B cell (primary cell): ENCODE data around the gene LRRC39. TPM values are rescaled to one million over a fixed set of nuclear protein-coding genes. Genes with fewer than 3 reads are reported as not detected.
"Not testable (repeated sequence)": the region's sequence is repeated elsewhere in the genome, so short reads cannot be mapped to it uniquely, and the experiment has no call there.

ENCODE experiments used
- ATAC-seq: fragments of 200-7000 bp; cut with Tn5 transposase; one replicate; pipeline ENCODE4 v1.10.0; 2021; ENCODE audit warnings: low read depth, mild to moderate bottlenecking, moderate number of reproducible peaks, moderate library complexity
- CTCF ChIA-PET: fragments of 350-600 bp; sonication (Branson Sonifier 250); formaldehyde crosslinking; loops from one replicate; lab custom pipeline; 2021; ENCODE audit warnings: antibody characterized with exemption, inconsistent platforms; lab: Charles Lee
- POLR2A ChIA-PET: fragments of 350-600 bp; sonication (Branson Sonifier 250); formaldehyde crosslinking; loops from one replicate; lab custom pipeline; 2021; ENCODE audit warnings: antibody characterized with exemption; lab: Charles Lee
- DNase-seq: peaks from one replicate; pipeline ENCODE4 v3.0.0; 2013
- H2AFZ ChIP-seq: 2 replicates; pipeline ENCODE4 v1.6.1; 2012; ENCODE audit warnings: mild to moderate bottlenecking, low read depth, low read length; ENCODE audit not compliant: insufficient read depth, poor library complexity, severe bottlenecking
- H3K27ac ChIP-seq, 2 donors: 1 replicate in 1 of 2; 2 replicates in 1 of 2; pipeline ENCODE4 v1.5.1; 2012 to 2013; ENCODE audit warnings: low read length in 2 of 2, mild to moderate bottlenecking in 2 of 2, moderate library complexity in 1 of 2
- H3K27me3 ChIP-seq, 4 experiments: fragments of 200-600 bp in 1 of 4; sonication (generic) in 1 of 4; replicated peaks in 1 of 4; 1 replicate in 2 of 4; 2 replicates in 2 of 4; pipeline versions ENCODE4 v1.6.1 to v1.7.0; 2013 to 2016; ENCODE audit warnings: low read length in 3 of 4, mild to moderate bottlenecking in 2 of 4, mixed read lengths in 1 of 4, moderate library complexity in 1 of 4; ENCODE audit not compliant: insufficient read depth in 4 of 4, control insufficient read depth in 3 of 4; ENCODE audit errors: control extremely low read depth in 1 of 4
- H3K36me3 ChIP-seq, 2 experiments: replicated peaks in 1 of 2; 1 replicate in 1 of 2; 2 replicates in 1 of 2; pipeline versions ENCODE4 v1.6.1 to v1.7.1; 2013; ENCODE audit warnings: low read length in 1 of 2; ENCODE audit not compliant: insufficient read depth in 2 of 2, control insufficient read depth in 1 of 2; ENCODE audit errors: control extremely low read depth in 1 of 2, extremely low read depth in 1 of 2
- H3K4me1 ChIP-seq, 2 donors: fragments of 200-600 bp in 1 of 2; sonication (generic) in 1 of 2; 1 replicate in 1 of 2; 2 replicates in 1 of 2; pipeline versions ENCODE4 v1.5.1 to v1.6.1; 2013 to 2017; ENCODE audit warnings: low read length in 2 of 2; ENCODE audit not compliant: control insufficient read depth in 2 of 2, insufficient read depth in 2 of 2
- H3K4me2 ChIP-seq: replicated peaks from 2 replicates; pipeline ENCODE3; 2012; ENCODE audit warnings: mild to moderate bottlenecking, low read depth, low read length; ENCODE audit not compliant: poor library complexity, severe bottlenecking
- H3K4me3 ChIP-seq, 5 experiments: fragments of 200-600 bp in 1 of 5; sonication (generic) in 1 of 5; 1 replicate in 3 of 5; 2 replicates in 2 of 5; pipeline versions ENCODE4 v1.5.1 to v1.7.0; 2011 to 2016; ENCODE audit warnings: low read length in 4 of 5, mild to moderate bottlenecking in 4 of 5, low read depth in 2 of 5, control low read depth in 1 of 5, moderate library complexity in 1 of 5; ENCODE audit not compliant: insufficient read depth in 1 of 5; ENCODE audit errors: control extremely low read depth in 1 of 5, extremely low read depth in 1 of 5
- H3K79me2 ChIP-seq: fragments of 200-600 bp; sonication (generic); one replicate; pipeline ENCODE4 v1.6.0; 2016; ENCODE audit warnings: low read length; ENCODE audit not compliant: control insufficient read depth, insufficient read depth
- H3K9ac ChIP-seq: fragments of 200-600 bp; sonication (generic); 2 replicates; pipeline ENCODE4 v1.6.1; 2017; ENCODE audit warnings: mild to moderate bottlenecking, low read length, moderate library complexity
- H3K9me3 ChIP-seq, 3 donors: one replicate each; pipeline versions ENCODE4 v1.6.1 to v1.7.1; 2013; ENCODE audit warnings: low read length in 2 of 3; ENCODE audit not compliant: control insufficient read depth in 2 of 3, insufficient read depth in 1 of 3; ENCODE audit errors: control extremely low read depth in 1 of 3
- H4K20me1 ChIP-seq: 2 replicates; pipeline ENCODE4 v1.6.0; 2012; ENCODE audit warnings: mild to moderate bottlenecking, low read length; ENCODE audit not compliant: insufficient read depth, control insufficient read depth, poor library complexity, severe bottlenecking
- H3K27ac Mint-ChIP-seq: one replicate; pipeline ENCODE4 v1.8.0; 2021; ENCODE audit warnings: mixed read lengths
- H3K27me3 Mint-ChIP-seq: one replicate; pipeline ENCODE4 v1.8.0; 2021; ENCODE audit warnings: mixed read lengths
- H3K4me1 Mint-ChIP-seq: one replicate; pipeline ENCODE4 v1.8.0; 2021; ENCODE audit warnings: mixed read lengths
- H3K4me3 Mint-ChIP-seq: one replicate; pipeline ENCODE4 v1.8.0; 2021; ENCODE audit warnings: mixed read lengths
- H3K9me3 Mint-ChIP-seq: one replicate; pipeline ENCODE4 v1.8.0; 2022; ENCODE audit warnings: mixed read lengths; ENCODE audit not compliant: insufficient read depth
- EZH2 ChIP-seq: IDR thresholded peaks from 2 replicates; pipeline ENCODE4 v1.6.1; 2012; ENCODE audit warnings: borderline replicate concordance, low read depth, mild to moderate bottlenecking, moderate library complexity, low read length; ENCODE audit not compliant: insufficient read depth, poor library complexity, severe bottlenecking
- WGBS: methylation state at CpG from one replicate; pipeline ENCODE4 v1.1.5; 2013; ENCODE audit warnings: missing lambda C conversion rate; ENCODE audit not compliant: insufficient coverage; 5-methylcytosine and 5-hydroxymethylcytosine counted together
- intact Hi-C: fragments of 100-400 bp; cut with micrococcal nuclease; formaldehyde crosslinking; loops from one replicate; pipeline ENCODE4 v1.10.0; 2022
- polyA plus RNA-seq: library from polyadenylated mRNA; depleted of rRNA; stranded (reverse); fragments of >200 nt; gene quantifications from 2 replicates; pipeline ENCODE4 v1.2.3, GENCODE V29; 2012
- total RNA-seq, 2 donors: library from RNA; stranded (reverse); fragments of 120-200 nt in 1 of 2; gene quantifications; 1 replicate in 1 of 2; 2 replicates in 1 of 2; pipeline versions ENCODE4 v1.2.3 to v1.2.4, GENCODE V29; 2013 to 2022
- TF ChIP-seq, protein P1 (sequence below): fragments of 200-600 bp; IDR thresholded peaks from one replicate; pipeline ENCODE4 v1.8.0; 2022; ENCODE audit warnings: antibody characterized with exemption, mild to moderate bottlenecking

LRRC39 gene
- total and polyA plus RNA-seq, 2 donors (not counting 1 experiment from before 2014, with no cell fraction given): 0.91 to 1.5 TPM

DNA sequence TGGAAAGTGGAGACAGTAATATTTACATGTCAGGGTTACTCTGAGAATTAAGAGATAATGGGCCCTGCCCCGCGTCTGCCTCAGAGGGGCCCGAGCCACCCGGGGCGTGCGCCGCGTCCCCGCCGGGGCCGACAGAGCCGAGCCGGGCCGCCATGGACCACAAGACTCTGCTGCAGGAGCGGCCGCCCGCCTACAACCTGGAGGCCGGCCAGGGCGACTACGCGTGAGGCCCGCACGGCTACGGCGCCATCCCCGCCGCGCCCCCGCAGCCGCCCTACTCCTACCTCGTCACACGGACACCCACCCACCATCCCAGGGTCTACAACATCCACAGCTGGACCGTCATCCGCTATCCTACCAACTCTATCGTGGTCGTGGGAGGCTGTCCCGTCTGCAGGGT, 35.1 kb upstream of the LRRC39 start:
- ChIA-PET CTCF (no interaction called here), POLR2A (no interaction called here)
- WGBS: 99% methylated on average over 37 of the region's 37 CpGs
- Mint-ChIP-seq H3K4me1 (no peaks in the 10 kb centered on the region), H3K9me3 (no peaks in the 10 kb centered on the region), H3K4me3 (no peak overlapping the region), H3K27ac (no peak overlapping the region), H3K27me3 (no peaks in the 10 kb centered on the region)
- no peak for DNase-seq
- peaks cover 0 to 46% of the 10 kb centered on the region in 2 experiments for H3K36me3 ChIP-seq
- H3K27me3 ChIP-seq: no peaks in the 10 kb centered on the region
- intact Hi-C loops: no loop called here
- H3K79me2 ChIP-seq: no peaks in the 10 kb centered on the region
- no peak overlapping the region for H3K4me2 ChIP-seq
- H3K9me3 ChIP-seq: no peaks in the 10 kb centered on the region
- no peak overlapping the region for H3K27ac ChIP-seq
- no peak overlapping the region for H2AFZ ChIP-seq
- H3K4me3 ChIP-seq: no peak overlapping the region
- no peak for ATAC-seq
- no peak overlapping the region for H3K9ac ChIP-seq
- H4K20me1 ChIP-seq: no peaks in the 10 kb centered on the region
- TF ChIP-seq, protein P1, sequence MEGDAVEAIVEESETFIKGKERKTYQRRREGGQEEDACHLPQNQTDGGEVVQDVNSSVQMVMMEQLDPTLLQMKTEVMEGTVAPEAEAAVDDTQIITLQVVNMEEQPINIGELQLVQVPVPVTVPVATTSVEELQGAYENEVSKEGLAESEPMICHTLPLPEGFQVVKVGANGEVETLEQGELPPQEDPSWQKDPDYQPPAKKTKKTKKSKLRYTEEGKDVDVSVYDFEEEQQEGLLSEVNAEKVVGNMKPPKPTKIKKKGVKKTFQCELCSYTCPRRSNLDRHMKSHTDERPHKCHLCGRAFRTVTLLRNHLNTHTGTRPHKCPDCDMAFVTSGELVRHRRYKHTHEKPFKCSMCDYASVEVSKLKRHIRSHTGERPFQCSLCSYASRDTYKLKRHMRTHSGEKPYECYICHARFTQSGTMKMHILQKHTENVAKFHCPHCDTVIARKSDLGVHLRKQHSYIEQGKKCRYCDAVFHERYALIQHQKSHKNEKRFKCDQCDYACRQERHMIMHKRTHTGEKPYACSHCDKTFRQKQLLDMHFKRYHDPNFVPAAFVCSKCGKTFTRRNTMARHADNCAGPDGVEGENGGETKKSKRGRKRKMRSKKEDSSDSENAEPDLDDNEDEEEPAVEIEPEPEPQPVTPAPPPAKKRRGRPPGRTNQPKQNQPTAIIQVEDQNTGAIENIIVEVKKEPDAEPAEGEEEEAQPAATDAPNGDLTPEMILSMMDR: no peak
- TF ChIP-seq EZH2: no peak
- no peaks in the 10 kb centered on the region for H3K4me1 ChIP-seq

DNA sequence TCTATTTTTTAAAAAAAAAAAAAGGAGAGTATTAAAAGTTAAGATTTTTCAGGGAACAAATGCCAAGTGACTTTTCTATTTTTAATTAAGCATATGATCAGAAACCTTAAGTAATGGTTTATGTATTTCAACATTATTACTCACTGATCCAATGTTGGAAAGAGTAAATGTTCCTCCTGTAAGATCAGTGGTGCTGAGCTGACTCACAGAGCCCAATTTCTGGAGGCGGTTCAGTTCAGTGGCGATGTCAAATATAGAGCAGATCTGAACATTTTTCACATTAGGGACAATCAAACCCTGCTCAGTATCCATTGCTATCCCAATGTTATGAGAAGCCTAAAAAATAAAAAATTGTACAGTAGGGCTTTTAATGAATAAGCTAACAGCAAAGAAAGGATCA, 28.2 kb upstream of the LRRC39 start:
- DNase-seq (no peak), ATAC-seq (no peak)
- H3K9me3 ChIP-seq: peaks cover 0 to 1% (median 0%) of the 10 kb centered on the region in 3 donors
- no peaks in the 10 kb centered on the region for H4K20me1 ChIP-seq
- TF ChIP-seq EZH2: no peak
- TF ChIP-seq, protein P1: no peak
- H2AFZ ChIP-seq: no peak overlapping the region
- no peaks in the 10 kb centered on the region for H3K4me1 ChIP-seq
- Mint-ChIP-seq H3K27ac (no peak overlapping the region), H3K9me3 (peaks cover 3% of the 10 kb centered on the region), H3K27me3 (no peaks in the 10 kb centered on the region), H3K4me1 (no peaks in the 10 kb centered on the region), H3K4me3 (no peak overlapping the region)
- 100% methylated on average over 1 of the region's 2 CpGs for WGBS
- intact Hi-C loops: no loop called here
- no peaks in the 10 kb centered on the region for H3K27me3 ChIP-seq
- ChIA-PET CTCF (no interaction called here), POLR2A (no interaction called here)
- peaks cover 1 to 38% of the 10 kb centered on the region in 2 experiments for H3K36me3 ChIP-seq
- H3K4me3 ChIP-seq: no peak overlapping the region
- no peak overlapping the region for H3K27ac ChIP-seq
- H3K9ac ChIP-seq: no peak overlapping the region
- H3K79me2 ChIP-seq: no peaks in the 10 kb centered on the region
- H3K4me2 ChIP-seq: no peak overlapping the region

DNA sequence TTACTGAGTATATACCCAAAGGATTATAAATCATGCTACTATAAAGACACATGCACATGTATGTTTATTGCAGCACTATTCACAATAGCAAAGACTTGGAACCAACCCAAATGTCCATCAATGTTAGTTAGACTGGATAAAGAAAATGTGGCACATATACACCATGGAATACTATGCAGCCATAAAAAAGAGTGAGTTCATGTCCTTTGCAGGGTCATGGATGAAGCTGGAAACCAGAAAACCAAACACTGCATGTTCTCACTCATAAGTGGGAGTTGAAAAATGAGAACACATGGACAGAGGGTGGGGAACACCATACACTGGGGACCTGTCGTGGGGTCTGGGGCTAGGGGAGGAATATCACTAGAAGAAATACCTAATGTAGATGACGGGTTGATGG, 27.5 kb upstream of the LRRC39 start:
- H3K9me3 ChIP-seq, H3K9me3 Mint-ChIP-seq, H3K4me2 ChIP-seq, H2AFZ ChIP-seq, POLR2A ChIA-PET, H3K4me1 ChIP-seq, H3K79me2 ChIP-seq, H4K20me1 ChIP-seq, H3K4me1 Mint-ChIP-seq, CTCF ChIA-PET, H3K4me3 Mint-ChIP-seq, H3K27me3 ChIP-seq, DNase-seq, ATAC-seq, H3K27ac Mint-ChIP-seq, H3K27me3 Mint-ChIP-seq, intact Hi-C loops, H3K4me3 ChIP-seq, H3K27ac ChIP-seq, H3K9ac ChIP-seq: not testable (repeated sequence)
- H3K36me3 ChIP-seq: peaks cover 1 to 31% of the 10 kb centered on the region in 2 experiments
- no CpG with 5 or more reads among the region's 2 CpGs for WGBS
